Glutamatergic neuron (in vitro differentiated cells): ENCODE results near the gene PSMD4. TPM values are rescaled to one million over a fixed set of nuclear protein-coding genes. Genes with fewer than 3 reads are reported as not detected.
A peak's percentile ranks its signal among the peaks of the same experiment; 100 is the strongest.

ENCODE experiments used
- DNase-seq: peaks from one replicate; pipeline ENCODE4 v3.0.0; 2022
- H3K27ac Mint-ChIP-seq: one replicate; pipeline ENCODE4 v1.8.0; 2020; ENCODE audit warnings: mild to moderate bottlenecking, mixed read lengths, inconsistent platforms; ENCODE audit not compliant: unreplicated experiment
- H3K27me3 Mint-ChIP-seq: one replicate; pipeline ENCODE4 v1.8.0; 2020; ENCODE audit warnings: mild to moderate bottlenecking, moderate library complexity, mixed read lengths, inconsistent platforms; ENCODE audit not compliant: unreplicated experiment
- H3K36me3 Mint-ChIP-seq: one replicate; pipeline ENCODE4 v1.8.0; 2020; ENCODE audit warnings: mild to moderate bottlenecking, mixed read lengths, inconsistent platforms; ENCODE audit not compliant: unreplicated experiment
- H3K4me1 Mint-ChIP-seq: one replicate; pipeline ENCODE4 v1.8.0; 2020; ENCODE audit warnings: mild to moderate bottlenecking, low read depth, mixed read lengths, inconsistent platforms; ENCODE audit not compliant: unreplicated experiment
- H3K4me3 Mint-ChIP-seq: one replicate; pipeline ENCODE4 v1.8.0; 2020; ENCODE audit warnings: mild to moderate bottlenecking, mixed read lengths, inconsistent platforms; ENCODE audit not compliant: unreplicated experiment
- H3K9me3 Mint-ChIP-seq: one replicate; pipeline ENCODE4 v1.8.0; 2020; ENCODE audit warnings: mild to moderate bottlenecking, moderate library complexity, mixed read lengths, inconsistent platforms; ENCODE audit not compliant: unreplicated experiment
- total RNA-seq: library from RNA; stranded (reverse); fragmentation: NEBNext Ultra II Directional; extraction: Animal tissue kit (Norgen Biotek cat#: 25700); gene quantifications from one replicate; pipeline ENCODE4 v1.2.1, GENCODE V29; 2021; ENCODE audit not compliant: unreplicated experiment
- TF ChIP-seq, protein P1 (sequence below): fragments of 200-600 bp; sonication (generic); IDR thresholded peaks from one replicate; pipeline ENCODE4 v1.5.0; 2021; ENCODE audit not compliant: partially characterized antibody, unreplicated experiment

Gene PSMD4
- total RNA-seq, 1 donor from 2014 or later, result 250 TPM

DNA sequence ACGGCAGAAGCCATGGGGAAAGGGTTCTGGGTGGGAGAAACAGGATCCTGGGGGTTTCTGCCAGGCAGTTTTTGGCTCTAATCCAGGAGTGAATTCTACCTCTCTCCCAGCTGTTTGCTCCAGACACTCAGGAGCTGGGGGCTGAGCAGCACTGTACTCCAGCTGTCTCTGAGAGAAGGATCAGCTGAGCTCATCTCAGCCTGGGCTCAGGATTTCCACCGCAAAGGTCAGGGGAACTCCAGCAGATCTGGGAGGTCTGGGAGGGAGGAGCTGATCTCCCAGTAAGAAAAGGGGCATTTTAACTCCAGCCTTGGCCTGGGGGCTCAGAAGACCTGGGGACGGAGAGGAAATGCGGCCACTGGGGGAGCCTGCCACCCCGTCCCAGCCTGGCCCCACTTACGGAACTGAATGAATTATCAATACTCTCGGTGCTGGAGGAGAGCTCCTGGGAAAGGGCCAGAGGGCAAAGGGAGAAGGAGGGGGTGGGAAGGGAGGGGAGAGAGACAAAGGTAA lies 55.3 kb downstream of the PSMD4 start:
- Mint-ChIP-seq H3K27me3 (peaks cover 1% of the 10 kb centered on the region), H3K9me3 (no peaks in the 10 kb centered on the region), H3K36me3 (peaks cover 6% of the 10 kb centered on the region), H3K4me3 (no peak overlapping the region), H3K4me1 (peaks cover 10% of the 10 kb centered on the region), H3K27ac (peak overlapping the region; percentile 72)
- TF ChIP-seq, protein P1, sequence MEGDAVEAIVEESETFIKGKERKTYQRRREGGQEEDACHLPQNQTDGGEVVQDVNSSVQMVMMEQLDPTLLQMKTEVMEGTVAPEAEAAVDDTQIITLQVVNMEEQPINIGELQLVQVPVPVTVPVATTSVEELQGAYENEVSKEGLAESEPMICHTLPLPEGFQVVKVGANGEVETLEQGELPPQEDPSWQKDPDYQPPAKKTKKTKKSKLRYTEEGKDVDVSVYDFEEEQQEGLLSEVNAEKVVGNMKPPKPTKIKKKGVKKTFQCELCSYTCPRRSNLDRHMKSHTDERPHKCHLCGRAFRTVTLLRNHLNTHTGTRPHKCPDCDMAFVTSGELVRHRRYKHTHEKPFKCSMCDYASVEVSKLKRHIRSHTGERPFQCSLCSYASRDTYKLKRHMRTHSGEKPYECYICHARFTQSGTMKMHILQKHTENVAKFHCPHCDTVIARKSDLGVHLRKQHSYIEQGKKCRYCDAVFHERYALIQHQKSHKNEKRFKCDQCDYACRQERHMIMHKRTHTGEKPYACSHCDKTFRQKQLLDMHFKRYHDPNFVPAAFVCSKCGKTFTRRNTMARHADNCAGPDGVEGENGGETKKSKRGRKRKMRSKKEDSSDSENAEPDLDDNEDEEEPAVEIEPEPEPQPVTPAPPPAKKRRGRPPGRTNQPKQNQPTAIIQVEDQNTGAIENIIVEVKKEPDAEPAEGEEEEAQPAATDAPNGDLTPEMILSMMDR, result no peak
- no peak for DNase-seq

DNA sequence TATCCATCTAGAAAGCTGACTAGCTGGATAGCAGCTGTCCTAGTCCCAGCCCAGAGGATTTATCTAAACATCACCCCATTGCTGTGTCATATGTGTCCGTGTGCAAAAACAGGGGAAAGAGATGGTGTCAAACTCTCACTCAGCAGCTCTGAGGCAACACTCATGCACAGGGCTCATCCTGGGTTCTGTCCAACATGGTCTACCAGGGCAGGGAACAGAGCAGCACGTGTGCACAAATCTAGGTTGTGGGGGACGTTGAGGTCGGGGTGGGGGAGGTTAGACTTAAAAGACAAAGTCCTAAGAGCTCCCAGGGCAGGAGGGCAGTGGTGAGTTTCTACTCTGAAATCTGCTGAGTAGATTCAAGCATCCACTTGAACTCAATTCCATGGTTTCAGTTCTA lies 56.5 kb downstream of the PSMD4 start:
- H3K4me1 Mint-ChIP-seq, result peaks cover 15% of the 10 kb centered on the region
- DNase-seq, result no peak
- H3K36me3 Mint-ChIP-seq, result peaks cover 6% of the 10 kb centered on the region
- no peak overlapping the region for H3K4me3 Mint-ChIP-seq
- no peaks in the 10 kb centered on the region for H3K9me3 Mint-ChIP-seq
- H3K27me3 Mint-ChIP-seq, result peaks cover 1% of the 10 kb centered on the region
- H3K27ac Mint-ChIP-seq, result peak overlapping the region; percentile 81
- TF ChIP-seq, protein P1, result no peak

DNA sequence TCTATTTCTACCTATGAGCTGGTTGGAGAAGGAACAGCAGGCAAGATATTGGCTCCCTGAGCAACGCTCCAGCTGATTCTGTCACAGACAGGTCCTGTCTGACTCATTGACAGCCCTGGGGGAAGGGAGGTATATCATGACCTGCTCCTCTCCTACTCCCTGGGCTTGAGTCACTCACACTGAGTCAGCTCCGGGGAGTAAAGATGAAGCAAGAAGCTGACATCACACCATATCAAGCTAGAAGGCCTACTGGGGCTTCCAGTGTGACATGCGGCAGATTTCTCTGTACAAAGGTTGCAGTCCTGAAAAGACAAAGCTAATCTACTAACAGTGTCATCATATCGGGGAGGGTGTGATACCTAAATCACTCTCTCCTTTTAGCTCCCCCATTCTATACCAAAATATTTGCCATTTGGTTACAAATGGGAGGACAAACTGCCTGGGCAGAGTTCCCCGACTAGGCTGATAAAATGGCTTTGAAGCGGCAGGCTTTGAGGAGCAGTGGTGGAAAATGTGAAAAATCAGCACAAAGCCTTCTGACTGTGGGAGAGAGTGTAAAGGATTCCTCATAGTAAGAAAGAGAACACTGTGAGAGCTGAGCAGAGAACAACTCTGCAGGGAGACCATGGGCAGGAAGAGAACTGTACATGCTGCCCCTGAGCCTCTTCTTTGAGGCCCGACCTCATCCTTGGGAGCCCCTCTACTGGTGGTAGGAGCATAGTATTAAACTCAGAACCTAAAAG lies 57.2 kb downstream of the PSMD4 start:
- peaks cover 6% of the 10 kb centered on the region for H3K36me3 Mint-ChIP-seq
- peaks cover 1% of the 10 kb centered on the region for H3K27me3 Mint-ChIP-seq
- no peaks in the 10 kb centered on the region for H3K9me3 Mint-ChIP-seq
- TF ChIP-seq, protein P1, result no peak
- H3K4me3 Mint-ChIP-seq, result no peak overlapping the region
- peaks cover 17% of the 10 kb centered on the region for H3K4me1 Mint-ChIP-seq
- DNase-seq, result no peak
- peak overlapping the region; percentile 81 for H3K27ac Mint-ChIP-seq

DNA sequence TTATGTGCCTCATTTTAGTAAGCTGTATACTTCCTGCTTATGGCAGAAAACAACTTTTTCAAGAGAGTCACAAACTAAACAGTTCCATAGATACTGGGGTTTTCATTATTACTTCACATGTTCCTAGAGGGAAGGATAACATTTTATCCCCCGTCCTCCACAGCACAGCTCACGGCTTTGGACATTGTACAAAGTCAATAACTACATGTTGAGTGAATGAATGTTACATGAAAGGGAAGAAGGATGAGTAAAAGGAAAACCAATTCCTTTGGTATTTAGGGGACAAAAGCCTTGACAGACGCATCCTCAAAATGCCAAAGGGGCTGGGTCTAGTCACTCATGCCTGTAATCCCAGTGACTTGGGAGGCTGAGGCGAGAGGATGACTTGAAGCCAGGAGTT lies 57.9 kb downstream of the PSMD4 start:
- DNase-seq, result no peak
- Mint-ChIP-seq H3K27me3 (peaks cover 1% of the 10 kb centered on the region), H3K9me3 (no peaks in the 10 kb centered on the region), H3K4me1 (peaks cover 17% of the 10 kb centered on the region), H3K27ac (no peak overlapping the region), H3K36me3 (peaks cover 6% of the 10 kb centered on the region), H3K4me3 (no peak overlapping the region)
- TF ChIP-seq, protein P1, result no peak

DNA sequence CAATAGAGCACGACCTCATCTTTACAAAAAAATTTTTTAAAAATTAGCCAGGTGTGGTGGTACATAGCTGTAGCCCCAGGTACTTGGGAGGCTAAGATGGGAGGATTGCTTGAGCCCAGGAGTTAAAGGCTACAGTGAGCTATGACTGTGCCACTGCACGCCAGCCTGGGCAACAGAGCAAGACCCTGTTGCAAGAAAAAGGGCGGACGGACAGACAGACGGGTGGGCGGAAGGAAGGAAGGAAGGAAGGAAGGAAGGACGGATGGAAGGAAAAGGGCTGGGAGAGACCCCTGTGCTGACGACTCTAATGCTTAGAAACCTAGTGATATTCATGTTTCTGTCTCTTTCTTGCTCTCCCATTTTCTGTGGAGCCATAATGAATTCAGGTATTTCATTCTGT lies 58.3 kb downstream of the PSMD4 start:
- peaks cover 3% of the 10 kb centered on the region for H3K27me3 Mint-ChIP-seq
- H3K4me3 Mint-ChIP-seq, result no peak overlapping the region

More for the DNA sequence above, 58.3 kb downstream of the PSMD4 start:
- H3K27ac Mint-ChIP-seq, result no peak overlapping the region
- peaks cover 17% of the 10 kb centered on the region for H3K4me1 Mint-ChIP-seq
- no peaks in the 10 kb centered on the region for H3K9me3 Mint-ChIP-seq
- peaks cover 6% of the 10 kb centered on the region for H3K36me3 Mint-ChIP-seq
- TF ChIP-seq, protein P1, result no peak
- no peak for DNase-seq
